ENCODE data around the gene MAPK8.

MAPK8 gene

GRCh38 chr10:48463318-48464003 is 157.0 kb downstream of the MAPK8 start:
- DNase-seq (ENCODE audit: low read depth), result no peak

- DNase-seq (ENCODE audit: low read depth), result no peak
Measured at GRCh38 chr10:48464121-48464870, 157.8 kb downstream of the MAPK8 start.

- DNase-seq (ENCODE audit: low read depth), result no peak
Measured at GRCh38 chr10:48464871-48465736, 158.6 kb downstream of the MAPK8 start.

- no peak for DNase-seq (ENCODE audit: low read depth)
Measured at GRCh38 chr10:48465860-48466521, 159.5 kb downstream of the MAPK8 start.

- DNase-seq (ENCODE audit: low read depth), result no peak
Measured at GRCh38 chr10:48466611-48467240, 160.2 kb downstream of the MAPK8 start.

GRCh38 chr10:48467669-48468068 is 161.2 kb downstream of the MAPK8 start:
- DNase-seq (ENCODE audit: low read depth), result no peak

- no peak for DNase-seq (ENCODE audit: low read depth)
Measured at GRCh38 chr10:48468130-48468790, 161.8 kb downstream of the MAPK8 start.

GRCh38 chr10:48468866-48469511 is 162.5 kb downstream of the MAPK8 start:
- no peak for DNase-seq (ENCODE audit: low read depth)

GRCh38 chr10:48469516-48470020 is 163.1 kb downstream of the MAPK8 start:
- no peak for DNase-seq (ENCODE audit: low read depth)

- no peak for DNase-seq (ENCODE audit: low read depth)
Measured at GRCh38 chr10:48470115-48470892, 163.8 kb downstream of the MAPK8 start.

- peak; percentile 1 for DNase-seq (ENCODE audit: low read depth)
Measured at GRCh38 chr10:48470893-48471805, 164.7 kb downstream of the MAPK8 start.

- no peak for DNase-seq (ENCODE audit: low read depth)
Measured at GRCh38 chr10:48472501-48473069, 166.1 kb downstream of the MAPK8 start.

- DNase-seq (ENCODE audit: low read depth), result no peak
Measured at GRCh38 chr10:48473704-48474103, 167.2 kb downstream of the MAPK8 start.

- no peak for DNase-seq (ENCODE audit: low read depth)
Measured at GRCh38 chr10:48474765-48475365, 168.4 kb downstream of the MAPK8 start.

GRCh38 chr10:48475943-48476278 is 169.4 kb downstream of the MAPK8 start:
- DNase-seq (ENCODE audit: low read depth), result no peak

- DNase-seq (ENCODE audit: low read depth), result no peak
Measured at GRCh38 chr10:48476279-48476982, 170.0 kb downstream of the MAPK8 start.

GRCh38 chr10:48477141-48477540 is 170.7 kb downstream of the MAPK8 start:
- DNase-seq (ENCODE audit: low read depth), result no peak
